Stimulated activated CD4-positive, alpha-beta T cell treated with anti-CD3 and anti-CD28 coated beads, Interleukin-1b, Interleukin-23, amount 100 ng/mL, for 24 hours (primary cell): ENCODE data around the gene PDE6B.
"Not testable (repeated sequence)": the region's sequence is repeated elsewhere in the genome, so short reads cannot be mapped to it uniquely, and the experiment has no call there.

Experiments
- DNase-seq, 4 experiments: peaks; one replicate each; pipeline ENCODE4 v3.0.0-alpha.2; 2020; ENCODE audit warnings: low read depth in 4 of 4, low spot score in 1 of 4

Gene PDE6B

GRCh38 chr4:682490-683172 lies 57.3 kb downstream of the PDE6B start:
- DNase-seq, result no peak

GRCh38 chr4:683247-683897 lies 58.0 kb downstream of the PDE6B start:
- DNase-seq, result no peak

GRCh38 chr4:683982-684622 lies 58.7 kb downstream of the PDE6B start:
- DNase-seq, result no peak

- DNase-seq, result no peak
Measured at GRCh38 chr4:684623-685327, 59.4 kb downstream of the PDE6B start.

GRCh38 chr4:685679-686412 lies 60.5 kb downstream of the PDE6B start:
- DNase-seq, result no peak

- DNase-seq, result no peak
Measured at GRCh38 chr4:686413-687040, 61.2 kb downstream of the PDE6B start.

GRCh38 chr4:687048-687970 lies 61.9 kb downstream of the PDE6B start:
- DNase-seq, result no peak

GRCh38 chr4:687971-688853 lies 62.8 kb downstream of the PDE6B start:
- no peak for DNase-seq

GRCh38 chr4:688854-689681 lies 63.7 kb downstream of the PDE6B start, which contains the start of gene SLC49A3:
SLC49A3 (minus strand) TSS chr4:689151; CDS start chr4:689127, 24 bp downstream.
- DNase-seq, result no peak

GRCh38 chr4:689723-690122 lies 64.3 kb downstream of the PDE6B start:
- DNase-seq, result no peak

GRCh38 chr4:692771-693554 lies 67.6 kb downstream of the PDE6B start:
- no peak for DNase-seq

GRCh38 chr4:694341-694940 lies 69.1 kb downstream of the PDE6B start:
- not testable (repeated sequence) for DNase-seq

GRCh38 chr4:699816-700580 lies 74.6 kb downstream of the PDE6B start:
- no peak for DNase-seq

- no peak for DNase-seq
Measured at GRCh38 chr4:700587-701264, 75.4 kb downstream of the PDE6B start.

- DNase-seq, result no peak
Measured at GRCh38 chr4:702618-703048, 77.3 kb downstream of the PDE6B start.
